Activated T-cell treated with anti-CD3 and anti-CD28 coated beads, Interleukin-2, amount 50 U/mL, for 4 hours (primary cell): ENCODE measurements around the gene RBP5. TPM values are rescaled to one million over a fixed set of nuclear protein-coding genes. Genes with fewer than 3 reads are reported as not detected.
A peak's percentile ranks its signal among the peaks of the same experiment; 100 is the strongest.

Experiments used
- ATAC-seq, 2 donors: fragments of 200-7000 bp; cut with Tn5 transposase; one replicate each; pipeline ENCODE4 v1.10.0; 2021
- DNase-seq: peaks from one replicate; pipeline ENCODE4 v3.0.0-alpha.2; 2020
- H3K27me3 Mint-ChIP-seq: one replicate; pipeline ENCODE4 v1.8.0; 2021; ENCODE audit warnings: low read depth, mixed read lengths
- H3K36me3 Mint-ChIP-seq: one replicate; pipeline ENCODE4 v1.8.0; 2022; ENCODE audit warnings: mixed read lengths; ENCODE audit not compliant: insufficient read depth
- H3K4me1 Mint-ChIP-seq: one replicate; pipeline ENCODE4 v1.8.0; 2021; ENCODE audit warnings: low read depth, mixed read lengths
- H3K4me3 Mint-ChIP-seq: one replicate; pipeline ENCODE4 v1.8.0; 2021; ENCODE audit warnings: mild to moderate bottlenecking, moderate library complexity, mixed read lengths
- H3K9me3 Mint-ChIP-seq: one replicate; pipeline ENCODE4 v1.8.0; 2021; ENCODE audit warnings: mixed read lengths
- total RNA-seq, 3 donors: library from RNA; stranded (reverse); gene quantifications; one replicate each; pipeline ENCODE4 v1.2.1, GENCODE V29; 2021

Gene RBP5
- total RNA-seq, 3 donors from 2014 or later, result not detected

DNA sequence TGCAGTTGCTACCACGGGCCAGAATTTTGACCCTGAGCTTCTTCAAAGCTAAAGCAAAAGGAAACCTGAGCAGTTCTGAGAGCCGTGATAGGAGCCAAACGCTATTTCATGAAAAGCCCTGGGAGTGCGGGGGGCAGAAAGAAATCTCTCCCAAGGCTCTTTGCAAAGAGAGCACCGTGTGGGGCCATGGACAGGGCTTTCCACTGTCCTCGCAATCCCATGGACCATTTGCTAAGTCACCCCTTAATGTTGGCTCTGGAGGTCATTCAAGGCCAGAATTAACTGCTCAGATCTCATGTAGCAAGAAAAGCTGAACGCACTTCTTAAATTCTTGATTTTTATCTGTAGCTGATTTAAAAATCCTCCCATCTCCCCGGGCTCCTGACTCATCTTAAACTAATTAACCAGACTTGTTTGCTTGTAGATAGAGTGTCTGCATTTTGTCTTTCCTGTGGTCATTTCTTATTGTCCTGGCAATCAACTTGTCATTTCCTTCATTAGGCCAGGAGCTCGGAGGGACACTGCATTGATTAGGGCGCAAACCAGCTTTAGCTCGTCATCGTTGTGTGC, 26.3 kb upstream of the RBP5 start:
- Mint-ChIP-seq H3K4me3 (no peak overlapping the region), H3K4me1 (no peaks in the 10 kb centered on the region), H3K36me3 (peaks cover 24% of the 10 kb centered on the region), H3K27me3 (no peaks in the 10 kb centered on the region), H3K9me3 (no peaks in the 10 kb centered on the region)
- no peak for DNase-seq
- no peak for ATAC-seq

DNA sequence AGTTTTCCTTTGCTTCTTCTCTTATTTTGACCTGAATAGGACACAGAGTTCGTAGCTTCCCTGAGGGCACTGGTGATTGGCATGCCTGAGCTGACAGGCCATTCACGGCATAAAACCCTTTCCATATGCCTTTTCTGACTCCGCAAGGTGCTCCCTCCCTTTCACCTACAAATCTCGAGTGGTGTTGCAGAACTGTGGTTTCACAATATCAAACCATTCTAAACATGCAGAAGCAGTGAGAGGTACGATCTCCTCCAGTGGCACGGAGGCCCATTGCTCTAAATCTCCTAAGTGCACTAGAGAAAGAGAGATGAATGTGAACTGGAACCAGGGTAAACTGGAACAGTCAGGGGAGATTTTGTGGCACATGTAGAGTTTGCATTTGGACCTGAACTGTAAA, 25.4 kb upstream of the RBP5 start:
- no peaks in the 10 kb centered on the region for H3K27me3 Mint-ChIP-seq
- no peaks in the 10 kb centered on the region for H3K9me3 Mint-ChIP-seq
- no peak for ATAC-seq
- no peak for DNase-seq
- H3K4me3 Mint-ChIP-seq, result no peak overlapping the region
- H3K36me3 Mint-ChIP-seq, result peaks cover 30% of the 10 kb centered on the region
- H3K4me1 Mint-ChIP-seq, result peaks cover 2% of the 10 kb centered on the region

- DNase-seq (no peak), ATAC-seq (no peak)
- Mint-ChIP-seq H3K27me3 (no peaks in the 10 kb centered on the region), H3K4me1 (peaks cover 2% of the 10 kb centered on the region), H3K9me3 (no peaks in the 10 kb centered on the region), H3K36me3 (peaks cover 37% of the 10 kb centered on the region), H3K4me3 (no peak overlapping the region)
Measured at GRCh38 chr12:7152818-7153217, 24.1 kb upstream of the RBP5 start.

DNA sequence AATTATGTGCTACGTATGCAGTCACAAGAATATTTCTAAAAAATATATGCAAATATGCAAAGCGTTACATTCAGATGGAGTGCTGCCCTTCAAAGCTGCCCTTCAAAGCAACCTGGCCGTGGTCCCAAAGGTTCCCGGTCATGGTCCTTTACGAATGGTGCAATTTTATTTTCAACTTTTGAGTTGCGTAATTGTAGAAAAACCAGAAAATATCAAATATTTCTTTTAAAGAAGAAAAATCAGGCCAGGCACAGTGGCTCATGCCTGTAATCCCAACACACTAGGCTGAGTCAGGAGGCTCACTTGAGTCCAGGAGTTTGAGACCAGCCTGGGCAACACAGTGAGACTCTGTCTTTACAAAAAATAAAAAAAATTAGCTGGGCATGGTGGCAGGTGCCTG, 22.8 kb upstream of the RBP5 start:
- peaks cover 37% of the 10 kb centered on the region for H3K36me3 Mint-ChIP-seq
- peaks cover 2% of the 10 kb centered on the region for H3K4me1 Mint-ChIP-seq
- H3K27me3 Mint-ChIP-seq, result no peaks in the 10 kb centered on the region
- H3K9me3 Mint-ChIP-seq, result no peaks in the 10 kb centered on the region
- no peak overlapping the region for H3K4me3 Mint-ChIP-seq
- DNase-seq (no peak), ATAC-seq (no peak)

DNA sequence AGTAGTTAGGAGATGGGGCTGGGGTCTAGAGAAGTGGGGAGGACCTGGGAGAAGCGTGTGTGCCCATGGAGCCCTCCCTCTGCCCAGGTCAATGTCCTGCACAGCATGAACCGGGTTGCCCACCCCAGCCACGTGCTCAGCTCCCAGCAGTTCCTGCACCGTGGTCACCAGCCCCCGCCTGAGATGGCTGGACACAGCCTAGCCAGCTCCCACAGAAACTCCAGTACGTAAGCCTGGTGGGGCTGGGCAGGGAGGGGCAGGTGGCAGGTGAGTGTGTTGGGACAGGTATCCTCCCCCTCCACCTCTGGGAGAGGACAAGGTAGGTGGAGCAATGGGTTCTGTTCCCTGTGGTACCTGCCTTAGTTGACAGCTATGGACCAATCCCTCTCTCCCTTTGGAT, 22.2 kb upstream of the RBP5 start:
- peaks cover 2% of the 10 kb centered on the region for H3K4me1 Mint-ChIP-seq
- peaks cover 37% of the 10 kb centered on the region for H3K36me3 Mint-ChIP-seq
- ATAC-seq, result no peak
- H3K4me3 Mint-ChIP-seq, result no peak overlapping the region
- no peaks in the 10 kb centered on the region for H3K27me3 Mint-ChIP-seq
- H3K9me3 Mint-ChIP-seq, result no peaks in the 10 kb centered on the region
- DNase-seq, result no peak

DNA sequence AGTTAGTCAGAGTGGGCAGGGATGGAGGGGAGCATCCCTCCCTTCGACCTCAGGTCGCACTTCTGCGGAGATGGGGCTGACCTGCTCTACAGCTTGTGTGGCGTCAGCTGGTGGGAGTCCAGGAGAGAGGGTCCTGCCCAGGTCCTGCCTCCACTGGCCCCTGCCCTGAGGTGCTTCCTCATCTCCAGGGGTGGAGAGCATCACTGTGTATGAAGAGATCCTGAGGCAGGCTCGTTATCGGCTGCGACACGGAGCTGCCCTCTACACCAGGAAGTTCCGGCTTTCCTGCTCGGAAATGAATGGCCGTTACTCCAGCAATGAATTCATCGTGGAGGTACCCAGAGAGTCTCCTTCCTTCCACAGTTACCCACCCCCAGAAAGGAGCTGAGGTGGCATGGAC, 21.7 kb upstream of the RBP5 start:
- ATAC-seq, result no peak
- H3K9me3 Mint-ChIP-seq, result no peaks in the 10 kb centered on the region
- peaks cover 40% of the 10 kb centered on the region for H3K36me3 Mint-ChIP-seq
- peaks cover 2% of the 10 kb centered on the region for H3K4me1 Mint-ChIP-seq
- H3K27me3 Mint-ChIP-seq, result no peaks in the 10 kb centered on the region
- DNase-seq, result no peak
- H3K4me3 Mint-ChIP-seq, result no peak overlapping the region

DNA sequence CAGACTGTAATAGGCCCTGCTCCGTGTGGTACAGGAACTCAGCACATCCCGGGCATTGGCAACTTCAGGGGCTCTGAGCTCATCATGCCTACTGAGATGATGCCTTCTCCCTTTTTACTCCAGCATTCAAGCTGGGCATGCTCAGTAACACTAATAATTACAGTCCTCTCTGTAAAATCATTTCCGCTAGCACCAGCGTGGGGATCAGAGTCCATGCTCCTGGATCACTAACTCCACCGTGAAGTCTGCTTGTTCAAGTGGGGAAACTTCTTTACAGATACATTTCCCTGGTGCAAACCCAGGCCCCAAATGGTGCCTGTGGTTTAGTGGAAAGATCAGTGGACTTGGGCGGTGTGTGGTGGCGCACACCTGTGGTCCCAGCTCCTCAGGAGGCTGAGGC, 18.2 kb upstream of the RBP5 start:
- no peak overlapping the region for H3K4me3 Mint-ChIP-seq
- H3K9me3 Mint-ChIP-seq, result no peaks in the 10 kb centered on the region
- H3K27me3 Mint-ChIP-seq, result no peaks in the 10 kb centered on the region
- ATAC-seq (no peak), DNase-seq (no peak)
- H3K4me1 Mint-ChIP-seq, result peaks cover 2% of the 10 kb centered on the region
- H3K36me3 Mint-ChIP-seq, result peaks cover 32% of the 10 kb centered on the region

DNA sequence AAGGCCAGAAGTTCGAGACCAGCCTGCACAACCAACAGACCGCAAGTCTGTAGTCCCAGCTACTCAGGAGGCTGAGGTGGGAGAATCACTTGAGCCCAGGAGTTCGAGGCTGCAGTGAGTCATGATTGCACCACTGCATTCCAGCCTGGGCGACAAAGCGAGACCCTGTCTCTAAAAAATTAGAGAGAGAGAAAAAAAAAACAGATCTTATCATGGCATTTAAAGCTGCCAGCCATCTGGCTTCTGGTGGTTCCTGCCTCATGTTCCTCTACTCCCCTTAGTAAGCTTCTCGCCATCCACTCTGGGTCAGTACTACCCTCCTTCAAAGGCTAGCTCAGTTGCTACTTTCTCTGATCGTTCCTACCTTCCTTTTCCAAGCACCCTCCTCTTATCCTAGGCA, 17.5 kb upstream of the RBP5 start:
- Mint-ChIP-seq H3K4me3 (no peak overlapping the region), H3K27me3 (no peaks in the 10 kb centered on the region), H3K9me3 (no peaks in the 10 kb centered on the region), H3K36me3 (peaks cover 36% of the 10 kb centered on the region), H3K4me1 (peaks cover 2% of the 10 kb centered on the region)
- ATAC-seq (no peak), DNase-seq (no peak)

DNA sequence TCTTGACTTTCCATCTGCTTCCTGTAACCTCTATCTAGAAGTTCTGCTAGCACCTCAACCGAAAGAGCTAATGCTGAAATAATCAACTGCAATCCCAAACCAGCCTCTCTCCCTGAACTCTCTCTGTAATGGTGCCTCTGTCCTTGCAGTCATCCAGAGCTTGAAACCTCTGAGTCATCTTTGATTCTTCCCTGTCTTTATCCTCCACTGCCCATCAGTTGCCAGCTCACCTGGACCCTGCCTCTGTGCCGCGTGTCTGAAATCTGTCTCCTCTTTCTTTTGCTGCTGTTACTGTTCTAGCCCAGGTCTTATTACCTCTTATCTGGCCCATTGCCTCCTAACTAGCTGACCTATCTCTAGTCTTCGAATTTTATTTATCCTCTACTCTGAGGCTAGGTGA, 17.0 kb upstream of the RBP5 start:
- Mint-ChIP-seq H3K4me1 (peaks cover 2% of the 10 kb centered on the region), H3K27me3 (no peaks in the 10 kb centered on the region), H3K4me3 (no peak overlapping the region), H3K9me3 (no peaks in the 10 kb centered on the region), H3K36me3 (peaks cover 33% of the 10 kb centered on the region)
- DNase-seq (no peak), ATAC-seq (no peak)

- no peaks in the 10 kb centered on the region for H3K4me1 Mint-ChIP-seq
- no peaks in the 10 kb centered on the region for H3K27me3 Mint-ChIP-seq
- H3K9me3 Mint-ChIP-seq, result no peaks in the 10 kb centered on the region
- H3K4me3 Mint-ChIP-seq, result no peak overlapping the region
- peaks cover 24% of the 10 kb centered on the region for H3K36me3 Mint-ChIP-seq
- ATAC-seq (no peak), DNase-seq (no peak)
Measured at GRCh38 chr12:7144414-7145120, 15.9 kb upstream of the RBP5 start.

DNA sequence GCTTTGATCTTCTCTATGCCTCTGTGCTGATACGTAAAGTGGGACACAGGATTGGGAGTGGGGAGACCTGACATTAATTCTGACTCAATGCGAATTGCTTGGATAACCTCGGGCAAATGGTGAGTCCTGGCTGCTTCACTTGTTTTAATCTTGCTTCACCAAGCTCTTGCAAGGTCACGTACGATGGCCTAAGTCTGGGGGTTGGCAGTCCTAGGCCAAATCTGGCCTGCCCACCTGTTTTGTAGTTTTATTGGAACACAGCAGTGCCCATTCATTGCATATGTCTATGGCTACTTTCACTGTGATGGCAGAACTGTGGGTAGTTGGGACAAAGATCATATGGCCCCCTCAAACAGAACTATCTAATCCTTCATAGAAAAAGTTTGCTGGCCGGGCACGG, 14.9 kb upstream of the RBP5 start:
- H3K9me3 Mint-ChIP-seq, result no peaks in the 10 kb centered on the region
- no peak for DNase-seq
- ATAC-seq, result no peak
- H3K4me1 Mint-ChIP-seq, result no peaks in the 10 kb centered on the region
- peaks cover 24% of the 10 kb centered on the region for H3K36me3 Mint-ChIP-seq
- no peaks in the 10 kb centered on the region for H3K27me3 Mint-ChIP-seq
- no peak overlapping the region for H3K4me3 Mint-ChIP-seq

- DNase-seq, result no peak
- Mint-ChIP-seq H3K27me3 (no peaks in the 10 kb centered on the region), H3K4me3 (no peak overlapping the region), H3K9me3 (no peaks in the 10 kb centered on the region), H3K4me1 (no peaks in the 10 kb centered on the region), H3K36me3 (peaks cover 24% of the 10 kb centered on the region)
- ATAC-seq, result no peak
Measured at GRCh38 chr12:7142809-7143465, 14.2 kb upstream of the RBP5 start.

- H3K27me3 Mint-ChIP-seq, result no peaks in the 10 kb centered on the region
- DNase-seq, result peak; percentile 51
- ATAC-seq, result peak; percentile 86 to 92
- peaks cover 25% of the 10 kb centered on the region for H3K36me3 Mint-ChIP-seq
- H3K4me1 Mint-ChIP-seq, result no peaks in the 10 kb centered on the region
- no peak overlapping the region for H3K4me3 Mint-ChIP-seq
- no peaks in the 10 kb centered on the region for H3K9me3 Mint-ChIP-seq
Measured at GRCh38 chr12:7142056-7142644, 13.5 kb upstream of the RBP5 start.

- H3K4me1 Mint-ChIP-seq, result no peaks in the 10 kb centered on the region
- no peaks in the 10 kb centered on the region for H3K9me3 Mint-ChIP-seq
Measured at GRCh38 chr12:7141351-7142005, 12.8 kb upstream of the RBP5 start.

More at GRCh38 chr12:7141351-7142005, 12.8 kb upstream of the RBP5 start:
- no peak for ATAC-seq
- H3K36me3 Mint-ChIP-seq, result peaks cover 24% of the 10 kb centered on the region
- no peak overlapping the region for H3K4me3 Mint-ChIP-seq
- H3K27me3 Mint-ChIP-seq, result no peaks in the 10 kb centered on the region
- no peak for DNase-seq
